SH-SY5Y (cell line): Measurements from ENCODE around the gene HAAO.

Experiments used
- GATA2 ChIP-seq: IDR thresholded peaks from 2 replicates; pipeline ENCODE4 v1.6.1; 2011; ENCODE audit warnings: mild to moderate bottlenecking, low read depth, low read length
- GATA3 ChIP-seq: IDR thresholded peaks from 2 replicates; pipeline ENCODE4 v1.6.1; 2011; ENCODE audit warnings: low read depth, mild to moderate bottlenecking, low read length, moderate library complexity

- TF ChIP-seq GATA2 (no peak), GATA3 (no peak)
These were observed 49.0 kb upstream of the HAAO start for GRCh38 chr2:42841344-42841743.
